ENCODE results near the gene ANO6.

ANO6 gene

GRCh38 chr12:45416126-45416525, 200.2 kb downstream of the ANO6 start:
- DNase-seq (ENCODE audit: extremely low read depth, low read depth) = no peak
- TF ChIP-seq CTCF (IDR thresholded peaks at IDR 0.05; ENCODE audit: low read depth, low read length, missing control alignments) = no peak
- H3K4me3 ChIP-seq (replicated peaks; ENCODE audit: low read depth, low read length) = no peak overlapping the region

GRCh38 chr12:45418520-45418919, 202.6 kb downstream of the ANO6 start:
- TF ChIP-seq CTCF (IDR thresholded peaks at IDR 0.05; ENCODE audit: low read depth, low read length, missing control alignments) = no peak
- no peak overlapping the region for H3K4me3 ChIP-seq (replicated peaks; ENCODE audit: low read depth, low read length)
- no peak for DNase-seq (ENCODE audit: extremely low read depth, low read depth)

GRCh38 chr12:45419317-45419814, 203.5 kb downstream of the ANO6 start:
- no peak overlapping the region for H3K4me3 ChIP-seq (replicated peaks; ENCODE audit: low read depth, low read length)
- TF ChIP-seq CTCF (IDR thresholded peaks at IDR 0.05; ENCODE audit: low read depth, low read length, missing control alignments) = no peak
- DNase-seq (ENCODE audit: extremely low read depth, low read depth) = no peak

- DNase-seq (ENCODE audit: extremely low read depth, low read depth) = no peak
- H3K4me3 ChIP-seq (replicated peaks; ENCODE audit: low read depth, low read length) = no peak overlapping the region
- no peak for TF ChIP-seq CTCF (IDR thresholded peaks at IDR 0.05; ENCODE audit: low read depth, low read length, missing control alignments)
Observed at GRCh38 chr12:45421736-45422135, 205.8 kb downstream of the ANO6 start.

- no peak overlapping the region for H3K4me3 ChIP-seq (replicated peaks; ENCODE audit: low read depth, low read length)
- DNase-seq (ENCODE audit: extremely low read depth, low read depth) = no peak
- no peak for TF ChIP-seq CTCF (IDR thresholded peaks at IDR 0.05; ENCODE audit: low read depth, low read length, missing control alignments)
Observed at GRCh38 chr12:45423931-45424330, 208.0 kb downstream of the ANO6 start.

GRCh38 chr12:45425426-45425825, 209.5 kb downstream of the ANO6 start:
- peak; percentile 47 for DNase-seq (ENCODE audit: extremely low read depth, low read depth)

More at GRCh38 chr12:45425426-45425825, 209.5 kb downstream of the ANO6 start:
- H3K4me3 ChIP-seq (replicated peaks; ENCODE audit: low read depth, low read length) = no peak overlapping the region
- TF ChIP-seq CTCF (IDR thresholded peaks at IDR 0.05; ENCODE audit: low read depth, low read length, missing control alignments) = no peak
